Glomerular visceral epithelial cell (primary cell): ENCODE results near the gene FAM83E.
"Not testable (repeated sequence)": the region's sequence is repeated elsewhere in the genome, so short reads cannot be mapped to it uniquely, and the experiment has no call there.

ENCODE experiments used
- DNase-seq: peaks from one replicate; pipeline ENCODE4 v3.0.0-alpha.2; 2016; ENCODE audit errors: extremely low spot score

FAM83E gene

GRCh38 chr19:48611872-48612271, 3.0 kb downstream of the FAM83E start:
- no peak for DNase-seq

GRCh38 chr19:48609571-48610108, 5.2 kb downstream of the FAM83E start:
- DNase-seq = no peak

GRCh38 chr19:48608798-48609263, 6.0 kb downstream of the FAM83E start:
- DNase-seq = no peak

GRCh38 chr19:48607359-48607755, 7.5 kb downstream of the FAM83E start:
- DNase-seq = no peak

GRCh38 chr19:48606463-48607358, 8.2 kb downstream of the FAM83E start, which contains the start of gene SPACA4:
Gene SPACA4, plus strand, starts transcription at chr19:48606742. Its CDS starts 237 bp downstream, at chr19:48606979.
- no peak for DNase-seq

- no peak for DNase-seq
Observed at GRCh38 chr19:48603850-48604249, 11.0 kb downstream of the FAM83E start.

GRCh38 chr19:48603449-48603848, 11.4 kb downstream of the FAM83E start:
- no peak for DNase-seq

- DNase-seq = no peak
Observed at GRCh38 chr19:48603001-48603400, 11.9 kb downstream of the FAM83E start.

- no peak for DNase-seq
Observed at GRCh38 chr19:48600679-48601417, 14.0 kb downstream of the FAM83E start.

- no peak for DNase-seq
Observed at GRCh38 chr19:48598996-48599700, 15.7 kb downstream of the FAM83E start.

GRCh38 chr19:48596679-48597465, 18.0 kb downstream of the FAM83E start:
- peak; percentile 36 for DNase-seq

GRCh38 chr19:48596237-48596636, 18.6 kb downstream of the FAM83E start:
- no peak for DNase-seq

GRCh38 chr19:48595833-48596232, 19.0 kb downstream of the FAM83E start:
- DNase-seq = no peak

GRCh38 chr19:48595171-48595570, 19.7 kb downstream of the FAM83E start:
- no peak for DNase-seq

GRCh38 chr19:48591021-48591420, 23.9 kb downstream of the FAM83E start:
- no peak for DNase-seq

GRCh38 chr19:48588670-48589401, 26.0 kb downstream of the FAM83E start:
- DNase-seq = peak; percentile 93

GRCh38 chr19:48587387-48587786, 27.5 kb downstream of the FAM83E start:
- no peak for DNase-seq

- DNase-seq = no peak
Observed at GRCh38 chr19:48582168-48582567, 32.7 kb downstream of the FAM83E start.

GRCh38 chr19:48578891-48579290, 36.0 kb downstream of the FAM83E start:
- DNase-seq = no peak

GRCh38 chr19:48577908-48578307, 37.0 kb downstream of the FAM83E start:
- not testable (repeated sequence) for DNase-seq
